ENCODE data around the gene NLRC5. TPM values are rescaled to one million over a fixed set of nuclear protein-coding genes. Genes with fewer than 3 reads are reported as not detected.

Gene NLRC5
- polyA plus RNA-seq, 1 experiment: 19.2 TPM

DNA sequence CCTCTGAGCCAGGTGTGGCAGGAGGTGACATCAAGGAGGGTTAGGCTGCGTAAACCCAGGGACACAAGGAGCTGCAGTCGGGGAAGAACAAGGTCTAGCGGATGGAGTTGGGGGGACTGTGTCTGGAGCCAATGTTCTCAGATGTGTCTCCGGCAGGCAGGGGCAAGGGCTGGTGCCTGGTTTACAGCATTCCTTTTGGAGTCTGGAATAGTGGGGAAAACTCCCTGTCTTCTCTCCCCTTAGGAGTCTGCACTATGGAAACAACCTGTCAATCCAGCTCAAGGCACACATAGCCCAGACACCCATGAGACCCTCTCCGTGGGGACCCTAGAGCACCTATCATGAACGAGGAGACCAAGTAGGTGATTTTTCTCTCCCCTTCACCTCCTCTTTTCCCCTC is 27.5 kb downstream of the NLRC5 start:
- ChIA-PET CTCF (interaction anchor here (1.0 kb wide), 1 partner anchor 11 kb away, joined by 3 read pairs; no protein-coding TSS in a partner anchor), POLR2A (no interaction called here)
- H3K36me3 ChIP-seq (ENCODE audit: control insufficient read depth, insufficient read depth, low read length): peaks cover 12% of the 10 kb centered on the region
- TF ChIP-seq, protein P1, sequence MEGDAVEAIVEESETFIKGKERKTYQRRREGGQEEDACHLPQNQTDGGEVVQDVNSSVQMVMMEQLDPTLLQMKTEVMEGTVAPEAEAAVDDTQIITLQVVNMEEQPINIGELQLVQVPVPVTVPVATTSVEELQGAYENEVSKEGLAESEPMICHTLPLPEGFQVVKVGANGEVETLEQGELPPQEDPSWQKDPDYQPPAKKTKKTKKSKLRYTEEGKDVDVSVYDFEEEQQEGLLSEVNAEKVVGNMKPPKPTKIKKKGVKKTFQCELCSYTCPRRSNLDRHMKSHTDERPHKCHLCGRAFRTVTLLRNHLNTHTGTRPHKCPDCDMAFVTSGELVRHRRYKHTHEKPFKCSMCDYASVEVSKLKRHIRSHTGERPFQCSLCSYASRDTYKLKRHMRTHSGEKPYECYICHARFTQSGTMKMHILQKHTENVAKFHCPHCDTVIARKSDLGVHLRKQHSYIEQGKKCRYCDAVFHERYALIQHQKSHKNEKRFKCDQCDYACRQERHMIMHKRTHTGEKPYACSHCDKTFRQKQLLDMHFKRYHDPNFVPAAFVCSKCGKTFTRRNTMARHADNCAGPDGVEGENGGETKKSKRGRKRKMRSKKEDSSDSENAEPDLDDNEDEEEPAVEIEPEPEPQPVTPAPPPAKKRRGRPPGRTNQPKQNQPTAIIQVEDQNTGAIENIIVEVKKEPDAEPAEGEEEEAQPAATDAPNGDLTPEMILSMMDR (IDR thresholded peaks at IDR 0.05; ENCODE audit: insufficient read depth, low read depth, low read length): no peak
- H3K27me3 ChIP-seq (ENCODE audit: control insufficient read depth, insufficient read depth, low read length): no peaks in the 10 kb centered on the region
- DNase-seq (ENCODE audit: low read depth): no peak
- no peak overlapping the region for H3K4me3 ChIP-seq (ENCODE audit: low read depth, low read length)

DNA sequence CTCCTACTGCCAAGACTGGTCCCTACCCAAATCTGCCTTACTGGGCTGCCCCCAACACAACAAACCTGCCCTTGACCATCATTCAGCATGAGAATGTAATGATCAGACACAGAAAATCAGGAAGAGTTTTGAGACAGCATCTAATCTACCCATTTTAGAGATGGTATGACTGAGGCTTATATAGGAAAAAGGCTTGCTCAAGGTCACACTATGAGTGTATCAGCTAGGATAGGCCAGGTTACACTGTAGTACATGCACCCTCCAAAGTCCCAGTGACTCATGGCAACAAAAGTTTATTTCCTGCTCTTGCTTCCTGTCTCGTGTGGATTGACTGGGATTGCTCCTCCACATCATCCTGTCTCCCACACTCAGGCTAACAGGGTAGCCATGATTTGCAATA is 27.9 kb downstream of the NLRC5 start:
- no peak overlapping the region for H3K4me3 ChIP-seq (ENCODE audit: low read depth, low read length)
- TF ChIP-seq, protein P1 (IDR thresholded peaks at IDR 0.05; ENCODE audit: insufficient read depth, low read depth, low read length): no peak
- peaks cover 16% of the 10 kb centered on the region for H3K36me3 ChIP-seq (ENCODE audit: control insufficient read depth, insufficient read depth, low read length)
- no peak for DNase-seq (ENCODE audit: low read depth)
- H3K27me3 ChIP-seq (ENCODE audit: control insufficient read depth, insufficient read depth, low read length): no peaks in the 10 kb centered on the region
- POLR2A ChIA-PET: no interaction called here
- CTCF ChIA-PET: no interaction called here

DNA sequence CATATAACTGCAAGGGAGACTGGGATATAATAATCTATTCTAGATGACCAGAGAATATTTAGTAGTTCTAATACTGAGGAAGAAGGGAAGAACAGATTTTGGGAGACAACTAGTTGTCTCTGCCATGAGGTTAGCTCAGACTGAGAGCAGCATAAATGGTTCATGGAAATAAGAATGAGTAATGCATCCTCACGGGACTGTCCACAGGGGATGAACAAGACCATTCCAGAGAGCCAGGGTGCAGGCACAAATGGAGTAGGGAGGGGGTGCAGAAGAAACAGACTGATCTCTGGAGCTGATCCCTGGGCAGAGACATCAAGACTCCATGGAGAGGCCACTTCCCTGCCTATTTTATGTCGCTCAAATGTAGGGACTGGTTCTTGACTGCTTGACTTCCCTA is 30.4 kb downstream of the NLRC5 start:
- DNase-seq (ENCODE audit: low read depth): no peak
- TF ChIP-seq, protein P1 (IDR thresholded peaks at IDR 0.05; ENCODE audit: insufficient read depth, low read depth, low read length): no peak
- ChIA-PET CTCF (interaction anchor here (1.0 to 1.3 kb wide), 2 partner anchors 26 to 50 kb away, joined by 3 read pairs; no protein-coding TSS in a partner anchor), POLR2A (no interaction called here)
- Histone ChIP-seq H3K36me3 (ENCODE audit: control insufficient read depth, insufficient read depth, low read length) (peaks cover 19% of the 10 kb centered on the region), H3K27me3 (ENCODE audit: control insufficient read depth, insufficient read depth, low read length) (no peaks in the 10 kb centered on the region), H3K4me3 (ENCODE audit: low read depth, low read length) (no peak overlapping the region)

DNA sequence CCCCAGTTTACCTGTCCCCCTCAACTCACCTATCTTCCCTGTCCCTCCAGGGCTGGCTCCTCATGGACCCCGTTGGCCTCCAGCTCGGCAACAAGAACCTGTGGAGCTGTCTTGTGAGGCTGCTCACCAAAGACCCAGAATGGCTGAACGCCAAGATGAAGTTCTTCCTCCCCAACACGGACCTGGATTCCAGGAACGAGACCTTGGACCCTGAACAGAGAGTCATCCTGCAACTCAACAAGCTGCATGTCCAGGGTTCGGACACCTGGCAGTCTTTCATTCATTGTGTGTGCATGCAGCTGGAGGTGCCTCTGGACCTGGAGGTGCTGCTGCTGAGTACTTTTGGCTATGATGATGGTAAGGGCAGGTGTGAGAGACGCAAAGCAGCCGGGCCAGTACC is 31.3 kb downstream of the NLRC5 start:
- no peak for DNase-seq (ENCODE audit: low read depth)
- POLR2A ChIA-PET: no interaction called here
- Histone ChIP-seq H3K36me3 (ENCODE audit: control insufficient read depth, insufficient read depth, low read length) (peaks cover 19% of the 10 kb centered on the region), H3K27me3 (ENCODE audit: control insufficient read depth, insufficient read depth, low read length) (no peaks in the 10 kb centered on the region), H3K4me3 (ENCODE audit: low read depth, low read length) (no peak overlapping the region)
- CTCF ChIA-PET: interaction anchor here (0.7 to 1.3 kb wide), 3 partner anchors 13 to 51 kb away, joined by 3 read pairs; no protein-coding TSS in a partner anchor
- TF ChIP-seq, protein P1 (IDR thresholded peaks at IDR 0.05; ENCODE audit: insufficient read depth, low read depth, low read length): no peak

DNA sequence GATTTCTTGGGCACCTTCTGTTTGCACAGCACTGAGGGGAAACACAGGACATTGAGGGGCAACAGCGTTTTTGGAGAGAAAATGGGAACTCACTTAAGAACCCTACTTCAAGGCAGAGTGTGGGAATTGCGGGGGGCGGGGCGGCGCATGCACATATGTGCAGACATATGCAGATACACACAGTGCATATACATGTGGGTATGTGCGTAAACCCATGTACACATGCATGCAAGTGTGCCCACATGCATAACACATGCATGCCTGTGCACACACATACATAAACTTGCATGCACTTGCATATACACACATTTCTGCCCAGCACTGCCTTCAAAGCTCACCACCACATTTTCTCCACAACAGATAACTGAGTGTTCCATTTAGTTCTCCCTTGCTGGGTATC is 32.4 kb downstream of the NLRC5 start:
- no peak for DNase-seq (ENCODE audit: low read depth)
- POLR2A ChIA-PET: no interaction called here
- CTCF ChIA-PET: no interaction called here
- Histone ChIP-seq H3K4me3 (ENCODE audit: low read depth, low read length) (no peak overlapping the region), H3K36me3 (ENCODE audit: control insufficient read depth, insufficient read depth, low read length) (peaks cover 19% of the 10 kb centered on the region), H3K27me3 (ENCODE audit: control insufficient read depth, insufficient read depth, low read length) (no peaks in the 10 kb centered on the region)
- TF ChIP-seq, protein P1 (IDR thresholded peaks at IDR 0.05; ENCODE audit: insufficient read depth, low read depth, low read length): no peak

All from BJ (cell line).